T-helper 2 cell treated with Interferon-gamma antibody and Interleukin-4, amounts not matched to agents 5 μg/mL and 100 μg/mL, for 36 hours (primary cell): ENCODE results near the gene SLX9.

Experiments
- DNase-seq: peaks from one replicate; pipeline ENCODE4 v3.0.0; 2021; ENCODE audit warnings: low spot score
- H3K27ac Mint-ChIP-seq: one replicate; pipeline ENCODE4 v1.8.0; 2021; ENCODE audit warnings: mild to moderate bottlenecking, mixed read lengths
- H3K27me3 Mint-ChIP-seq: one replicate; pipeline ENCODE4 v1.8.0; 2021; ENCODE audit warnings: low read depth, mixed read lengths
- H3K36me3 Mint-ChIP-seq: one replicate; pipeline ENCODE4 v1.8.0; 2021; ENCODE audit warnings: low read depth, mixed read lengths
- H3K4me1 Mint-ChIP-seq: one replicate; pipeline ENCODE4 v1.8.0; 2021; ENCODE audit warnings: low read depth, mixed read lengths
- H3K4me3 Mint-ChIP-seq: one replicate; pipeline ENCODE4 v1.8.0; 2022; ENCODE audit warnings: mild to moderate bottlenecking, moderate library complexity, mixed read lengths
- H3K9me3 Mint-ChIP-seq: one replicate; pipeline ENCODE4 v1.8.0; 2021; ENCODE audit warnings: mixed read lengths

SLX9 gene

GRCh38 chr21:44939532-44940115 lies at the start of gene SLX9:
Gene SLX9 (plus strand): TSS chr21:44940029. CDS start chr21:44940058, 29 bp downstream.
- peak within 1 kb of the TSS; percentile 80 for H3K27ac Mint-ChIP-seq
- H3K9me3 Mint-ChIP-seq: no peaks in the 10 kb centered on the region
- H3K4me3 Mint-ChIP-seq: peak within 1 kb of the TSS; percentile 88
- peaks cover 32% of the 10 kb centered on the region for H3K4me1 Mint-ChIP-seq
- peak; percentile 83 for DNase-seq
- no peaks in the 10 kb centered on the region for H3K27me3 Mint-ChIP-seq
- peaks cover 7% of the 10 kb centered on the region for H3K36me3 Mint-ChIP-seq

- no peak overlapping the region for H3K4me3 Mint-ChIP-seq
- H3K27me3 Mint-ChIP-seq: no peaks in the 10 kb centered on the region
- no peak overlapping the region for H3K27ac Mint-ChIP-seq
- H3K9me3 Mint-ChIP-seq: no peaks in the 10 kb centered on the region
- H3K36me3 Mint-ChIP-seq: peaks cover 36% of the 10 kb centered on the region
- H3K4me1 Mint-ChIP-seq: peaks cover 4% of the 10 kb centered on the region
- no peak for DNase-seq
Measured at GRCh38 chr21:44890338-44890931, 49.4 kb upstream of the SLX9 start.

- Mint-ChIP-seq H3K4me3 (no peak overlapping the region), H3K36me3 (peaks cover 34% of the 10 kb centered on the region), H3K4me1 (peaks cover 4% of the 10 kb centered on the region), H3K27me3 (no peaks in the 10 kb centered on the region), H3K9me3 (no peaks in the 10 kb centered on the region), H3K27ac (no peak overlapping the region)
- no peak for DNase-seq
Measured at GRCh38 chr21:44890961-44891541, 48.8 kb upstream of the SLX9 start.

- no peak overlapping the region for H3K27ac Mint-ChIP-seq
- H3K4me1 Mint-ChIP-seq: peaks cover 4% of the 10 kb centered on the region
- DNase-seq: no peak
- peaks cover 33% of the 10 kb centered on the region for H3K36me3 Mint-ChIP-seq
- H3K9me3 Mint-ChIP-seq: no peaks in the 10 kb centered on the region
- no peaks in the 10 kb centered on the region for H3K27me3 Mint-ChIP-seq
- no peak overlapping the region for H3K4me3 Mint-ChIP-seq
Measured at GRCh38 chr21:44891631-44892031, 48.2 kb upstream of the SLX9 start.

- H3K36me3 Mint-ChIP-seq: peaks cover 29% of the 10 kb centered on the region
- H3K27me3 Mint-ChIP-seq: no peaks in the 10 kb centered on the region
- DNase-seq: no peak
- no peak overlapping the region for H3K4me3 Mint-ChIP-seq
- no peak overlapping the region for H3K27ac Mint-ChIP-seq
- H3K9me3 Mint-ChIP-seq: no peaks in the 10 kb centered on the region
- peaks cover 4% of the 10 kb centered on the region for H3K4me1 Mint-ChIP-seq
Measured at GRCh38 chr21:44892095-44892494, 47.7 kb upstream of the SLX9 start.

GRCh38 chr21:44892536-44893277 lies 47.1 kb upstream of the SLX9 start:
- DNase-seq: peak; percentile 59
- Mint-ChIP-seq H3K27me3 (no peaks in the 10 kb centered on the region), H3K4me3 (no peak overlapping the region)

GRCh38 chr21:44893278-44893556 lies 46.6 kb upstream of the SLX9 start:
- Mint-ChIP-seq H3K4me1 (peaks cover 7% of the 10 kb centered on the region), H3K4me3 (no peak overlapping the region), H3K27ac (no peak overlapping the region), H3K36me3 (peaks cover 27% of the 10 kb centered on the region), H3K9me3 (no peaks in the 10 kb centered on the region), H3K27me3 (no peaks in the 10 kb centered on the region)
- DNase-seq: no peak

More at GRCh38 chr21:44892536-44893277, 47.1 kb upstream of the SLX9 start:
- peaks cover 6% of the 10 kb centered on the region for H3K4me1 Mint-ChIP-seq
- peak overlapping the region; percentile 41 for H3K27ac Mint-ChIP-seq
- H3K36me3 Mint-ChIP-seq: peaks cover 27% of the 10 kb centered on the region
- H3K9me3 Mint-ChIP-seq: no peaks in the 10 kb centered on the region

GRCh38 chr21:44893948-44894656 lies 45.7 kb upstream of the SLX9 start:
- H3K4me1 Mint-ChIP-seq: peaks cover 11% of the 10 kb centered on the region
- no peaks in the 10 kb centered on the region for H3K9me3 Mint-ChIP-seq
- DNase-seq: no peak
- no peaks in the 10 kb centered on the region for H3K27me3 Mint-ChIP-seq
- peaks cover 32% of the 10 kb centered on the region for H3K36me3 Mint-ChIP-seq
- H3K27ac Mint-ChIP-seq: peak overlapping the region; percentile 86
- no peak overlapping the region for H3K4me3 Mint-ChIP-seq

GRCh38 chr21:44894687-44895302 lies 45.0 kb upstream of the SLX9 start:
- H3K27ac Mint-ChIP-seq: no peak overlapping the region
- no peak overlapping the region for H3K4me3 Mint-ChIP-seq
- no peak for DNase-seq
- H3K36me3 Mint-ChIP-seq: peaks cover 31% of the 10 kb centered on the region
- no peaks in the 10 kb centered on the region for H3K27me3 Mint-ChIP-seq
- peaks cover 11% of the 10 kb centered on the region for H3K4me1 Mint-ChIP-seq
- no peaks in the 10 kb centered on the region for H3K9me3 Mint-ChIP-seq

GRCh38 chr21:44895859-44896258 lies 44.0 kb upstream of the SLX9 start:
- H3K9me3 Mint-ChIP-seq: no peaks in the 10 kb centered on the region
- H3K27me3 Mint-ChIP-seq: no peaks in the 10 kb centered on the region
- no peak overlapping the region for H3K4me3 Mint-ChIP-seq
- H3K27ac Mint-ChIP-seq: no peak overlapping the region
- DNase-seq: no peak
- H3K36me3 Mint-ChIP-seq: peaks cover 32% of the 10 kb centered on the region
- peaks cover 11% of the 10 kb centered on the region for H3K4me1 Mint-ChIP-seq

- no peaks in the 10 kb centered on the region for H3K27me3 Mint-ChIP-seq
- no peaks in the 10 kb centered on the region for H3K9me3 Mint-ChIP-seq
- H3K4me1 Mint-ChIP-seq: peaks cover 11% of the 10 kb centered on the region
- no peak overlapping the region for H3K4me3 Mint-ChIP-seq
- H3K27ac Mint-ChIP-seq: no peak overlapping the region
- DNase-seq: no peak
- H3K36me3 Mint-ChIP-seq: peaks cover 36% of the 10 kb centered on the region
Measured at GRCh38 chr21:44896561-44897286, 43.1 kb upstream of the SLX9 start.

- DNase-seq: no peak
- H3K27me3 Mint-ChIP-seq: no peaks in the 10 kb centered on the region
- H3K9me3 Mint-ChIP-seq: no peaks in the 10 kb centered on the region
- peaks cover 43% of the 10 kb centered on the region for H3K36me3 Mint-ChIP-seq
- no peak overlapping the region for H3K4me3 Mint-ChIP-seq
- peaks cover 11% of the 10 kb centered on the region for H3K4me1 Mint-ChIP-seq
- no peak overlapping the region for H3K27ac Mint-ChIP-seq
Measured at GRCh38 chr21:44897326-44898010, 42.4 kb upstream of the SLX9 start.
